KG1 (cell line): ENCODE data around the gene FSIP2.
"Not testable (repeated sequence)": the region's sequence is repeated elsewhere in the genome, so short reads cannot be mapped to it uniquely, and the experiment has no call there.

Source experiments
- DNase-seq: peaks from one replicate; lab custom pipeline; 2025; lab: John Stamatoyannopoulos, UW

FSIP2 gene

DNA sequence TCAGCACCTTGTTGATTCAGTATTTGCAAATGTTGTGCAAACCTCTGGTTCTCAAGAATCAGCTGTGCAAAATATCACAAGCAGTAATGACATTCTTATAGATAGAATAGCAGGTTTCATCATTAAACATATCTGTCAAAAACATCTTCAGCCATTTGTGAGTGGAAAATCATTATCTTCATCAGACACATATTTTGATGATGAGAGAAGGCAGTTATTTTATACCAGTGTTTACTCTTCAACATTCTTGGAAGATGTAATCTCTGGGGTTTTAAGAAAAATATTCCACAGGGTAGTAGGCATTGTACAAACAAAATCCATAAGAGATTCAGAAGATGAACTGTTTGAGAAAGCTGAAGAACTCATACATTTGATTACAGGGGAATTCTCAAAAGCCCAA, 64.3 kb downstream of the FSIP2 start:
- no peak for DNase-seq

DNA sequence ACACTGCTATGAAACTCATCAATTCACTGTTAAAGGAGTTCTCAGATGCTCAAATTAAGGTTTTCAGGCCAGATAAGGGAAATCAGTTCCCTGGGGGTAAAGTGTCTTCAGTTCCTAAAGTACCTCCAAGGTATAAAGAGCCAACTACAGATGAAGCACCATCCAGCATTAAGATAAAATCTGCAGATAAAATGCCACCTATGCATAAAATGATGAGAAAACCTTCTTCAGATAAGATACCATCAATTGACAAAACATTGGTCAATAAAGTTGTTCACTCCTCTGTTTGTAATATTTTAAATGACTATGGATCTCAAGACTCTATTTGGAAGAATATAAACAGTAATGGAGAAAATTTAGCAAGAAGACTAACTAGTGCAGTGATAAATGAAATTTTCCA, 68.2 kb downstream of the FSIP2 start:
- no peak for DNase-seq

DNA sequence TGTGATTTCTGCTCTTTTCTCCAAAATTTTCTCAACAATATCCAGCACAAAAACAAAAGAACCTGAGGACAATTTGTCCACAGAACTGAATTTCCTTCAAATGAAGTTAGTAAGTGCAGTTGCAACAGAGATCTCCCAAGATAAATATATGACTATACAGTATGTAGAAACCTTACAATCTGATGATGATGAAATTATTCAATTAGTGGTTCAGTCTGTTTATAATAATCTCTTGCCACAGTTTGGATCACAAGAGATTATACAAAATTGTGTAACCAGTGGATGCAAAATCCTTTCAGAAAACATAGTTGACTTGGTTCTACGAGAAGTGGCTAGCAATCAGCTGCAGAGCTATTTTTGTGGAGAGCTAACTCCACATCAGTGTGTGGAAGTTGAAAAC, 68.7 kb downstream of the FSIP2 start:
- no peak for DNase-seq

DNA sequence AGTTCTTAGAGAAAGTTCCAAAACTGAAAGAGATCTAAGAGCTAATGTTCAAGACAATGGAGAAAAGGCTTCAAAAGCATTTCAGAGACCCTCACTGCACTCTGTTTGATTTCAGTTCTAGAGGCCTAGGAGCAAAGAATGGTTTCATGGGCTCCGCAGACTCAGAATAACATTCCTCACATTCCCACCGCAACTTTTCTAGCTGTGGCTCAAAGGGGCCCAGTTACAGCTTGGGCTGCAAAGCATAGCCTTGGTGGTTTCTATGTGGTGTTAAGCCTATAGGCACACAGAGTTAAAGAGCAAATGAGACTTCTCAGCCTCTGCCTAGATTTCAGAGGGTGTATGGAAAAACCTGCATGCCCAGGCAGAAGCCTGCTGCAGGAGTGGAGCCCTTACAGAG, 73.0 kb downstream of the FSIP2 start:
- no peak for DNase-seq

DNA sequence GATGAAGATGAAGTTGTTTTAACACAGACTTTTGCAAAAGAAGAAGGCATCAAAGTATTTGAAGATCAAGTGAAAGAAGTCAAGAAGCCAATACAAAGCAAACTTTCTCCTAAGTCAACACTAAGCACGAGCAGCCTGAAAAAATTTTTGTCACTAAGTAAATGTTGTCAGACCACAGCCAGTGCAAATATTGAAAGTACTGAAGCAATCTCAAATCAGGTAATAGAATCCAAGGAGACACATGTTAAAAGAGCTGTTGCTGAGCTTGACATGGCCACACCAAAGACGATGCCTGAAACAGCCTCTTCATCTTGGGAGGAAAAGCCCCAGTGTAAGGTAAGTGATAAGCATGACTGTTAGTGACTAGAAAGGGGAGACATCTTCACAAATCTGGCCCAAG, 75.1 kb downstream of the FSIP2 start:
- no peak for DNase-seq

DNA sequence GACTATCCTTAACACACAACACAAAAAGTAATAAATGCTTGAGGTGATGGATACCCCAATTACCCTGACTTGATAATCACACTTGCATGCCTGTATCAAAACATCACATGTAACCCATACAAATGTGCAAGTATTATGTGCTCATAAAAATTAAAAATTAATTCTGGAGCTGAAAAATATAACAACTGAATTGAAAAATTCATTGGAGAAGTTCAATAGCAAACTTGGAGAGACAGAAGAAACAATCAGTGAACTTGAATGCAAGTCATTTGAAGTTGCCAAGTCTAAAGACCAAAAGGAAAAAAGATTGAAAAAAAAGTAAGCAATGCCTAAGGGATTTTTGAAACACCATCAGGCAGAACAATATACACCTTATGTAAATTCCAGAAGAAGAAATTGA, 79.4 kb downstream of the FSIP2 start:
- DNase-seq = no peak

DNA sequence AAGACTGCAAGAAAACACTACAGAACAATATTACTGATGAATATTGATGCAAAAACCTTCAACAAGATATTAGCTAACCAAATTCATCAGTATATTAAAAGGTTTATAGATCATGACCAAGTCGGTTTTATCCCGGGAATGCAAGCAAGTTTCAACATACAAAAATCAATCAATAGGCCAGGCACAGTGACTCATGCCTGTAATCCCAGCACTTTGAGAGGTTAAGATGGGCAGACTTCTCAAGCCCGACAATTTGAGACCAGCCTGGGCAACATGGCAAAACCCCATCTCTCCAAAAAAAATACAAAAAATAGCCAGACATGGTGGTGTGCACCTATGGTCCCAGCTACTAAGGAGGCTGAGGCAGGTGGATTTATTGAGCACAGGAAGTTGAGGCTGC, 82.9 kb downstream of the FSIP2 start:
- no peak for DNase-seq

DNA sequence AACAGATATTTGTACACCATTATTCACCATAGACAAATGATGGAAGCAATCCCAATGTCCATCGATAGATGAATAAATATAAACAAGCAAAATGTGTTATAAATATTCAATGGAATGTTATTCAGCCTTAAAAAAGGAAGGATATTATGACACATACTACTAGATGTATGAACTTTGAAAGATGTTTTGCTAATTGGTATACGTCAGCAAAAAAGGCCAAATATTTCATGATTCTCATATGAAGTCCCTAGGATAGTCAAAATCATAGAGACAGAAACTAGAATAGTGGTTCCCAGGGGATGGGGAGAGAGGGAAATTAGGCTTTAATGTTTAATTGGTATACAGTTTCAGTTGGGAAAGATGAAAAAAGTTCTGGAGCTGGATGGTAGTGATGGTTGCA, 85.2 kb downstream of the FSIP2 start:
- DNase-seq = no peak

DNA sequence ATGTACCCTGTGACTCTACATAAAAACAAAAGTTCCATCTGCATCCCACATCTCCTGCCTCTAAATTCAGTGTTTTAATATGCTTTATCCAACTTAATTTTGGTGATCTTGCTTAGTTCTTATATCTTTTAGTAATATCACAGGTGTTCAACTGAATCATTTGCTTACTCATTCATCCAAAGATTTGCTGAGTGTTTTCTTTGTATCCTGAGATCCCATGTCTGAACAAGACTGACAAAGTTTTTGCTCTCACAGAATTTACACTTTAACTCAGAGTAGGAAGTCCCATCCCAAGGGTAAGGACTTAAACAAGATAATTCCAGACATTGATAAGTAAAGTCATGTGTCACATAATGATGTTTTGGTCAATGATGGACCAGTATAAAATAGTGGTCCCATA, 87.0 kb downstream of the FSIP2 start:
- DNase-seq = no peak

DNA sequence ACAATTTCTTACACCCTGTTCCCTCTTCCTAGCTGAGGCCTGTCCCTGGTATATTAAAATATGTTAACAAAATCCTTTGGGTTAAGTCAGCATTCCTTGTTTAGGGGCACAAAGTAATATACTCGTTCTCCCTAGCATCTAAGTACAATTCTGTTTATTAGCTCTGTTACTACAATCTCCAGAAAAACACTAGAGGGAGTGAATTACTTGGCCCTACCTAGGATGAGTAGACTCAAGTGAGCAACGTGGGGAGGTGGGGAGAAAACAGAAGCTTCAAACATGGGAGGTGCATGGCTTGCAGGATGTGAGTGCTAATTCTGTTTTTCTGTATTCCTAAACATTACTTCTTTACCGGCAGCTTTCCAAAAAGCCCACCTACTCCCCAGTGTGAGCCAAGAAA, 89.7 kb downstream of the FSIP2 start:
- DNase-seq = no peak

DNA sequence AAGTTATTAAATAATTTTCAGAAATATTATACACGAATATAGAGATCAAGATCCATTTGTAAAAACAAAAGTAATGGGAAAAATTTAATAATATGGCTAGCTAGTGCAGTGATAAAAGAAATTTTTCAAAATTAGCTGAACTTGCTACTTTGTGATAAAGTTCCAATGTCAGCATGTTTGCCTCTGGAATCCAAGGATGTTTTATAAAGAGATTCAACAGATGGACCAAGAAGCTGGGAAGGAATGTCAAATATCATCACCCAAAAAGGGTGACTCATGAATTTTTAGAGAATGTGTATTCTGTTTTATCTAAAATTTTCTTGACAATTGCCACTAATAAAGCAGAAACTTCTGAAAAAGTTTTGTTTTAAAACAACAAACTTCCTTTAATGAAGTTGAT, 95.3 kb downstream of the FSIP2 start:
- no peak for DNase-seq

DNA sequence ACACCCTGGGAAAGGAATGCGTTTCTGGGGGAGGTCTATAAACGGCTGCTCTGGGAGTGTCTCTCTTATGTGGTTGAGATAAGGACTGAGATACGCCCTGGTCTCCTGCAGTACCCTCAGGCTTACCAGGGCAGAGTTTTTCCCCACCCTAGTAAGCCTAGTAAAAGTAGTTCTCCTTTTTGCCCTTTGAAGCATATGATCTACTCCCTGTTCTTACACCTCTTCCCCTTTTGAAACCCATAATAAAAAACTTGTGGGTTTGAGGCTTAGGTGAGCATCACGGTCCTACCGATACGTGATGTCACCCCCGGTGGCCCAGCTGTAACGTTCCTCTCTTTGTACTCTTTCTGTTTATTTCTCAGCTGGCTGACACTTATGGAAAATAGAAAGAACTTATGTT, 97.4 kb downstream of the FSIP2 start:
- no peak for DNase-seq

DNA sequence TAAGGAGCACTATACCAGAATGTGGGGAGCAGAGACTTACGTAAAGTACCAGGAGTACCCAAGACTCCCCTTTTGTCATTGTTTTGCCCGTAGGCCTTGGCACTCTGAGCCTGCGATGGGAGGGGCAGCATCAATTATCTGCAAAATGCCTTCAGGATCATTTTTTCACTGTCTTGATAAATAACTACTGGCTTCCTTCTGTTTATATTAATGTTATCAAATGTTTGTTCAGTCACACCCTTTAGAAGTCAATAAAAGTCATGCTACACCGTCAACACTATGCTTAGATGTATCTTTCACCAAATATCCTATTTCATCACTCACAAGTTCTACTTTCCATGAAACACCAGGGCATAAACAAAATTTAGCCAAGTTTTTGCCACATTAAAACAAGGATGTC, 116.3 kb downstream of the FSIP2 start:
- DNase-seq = no peak

DNA sequence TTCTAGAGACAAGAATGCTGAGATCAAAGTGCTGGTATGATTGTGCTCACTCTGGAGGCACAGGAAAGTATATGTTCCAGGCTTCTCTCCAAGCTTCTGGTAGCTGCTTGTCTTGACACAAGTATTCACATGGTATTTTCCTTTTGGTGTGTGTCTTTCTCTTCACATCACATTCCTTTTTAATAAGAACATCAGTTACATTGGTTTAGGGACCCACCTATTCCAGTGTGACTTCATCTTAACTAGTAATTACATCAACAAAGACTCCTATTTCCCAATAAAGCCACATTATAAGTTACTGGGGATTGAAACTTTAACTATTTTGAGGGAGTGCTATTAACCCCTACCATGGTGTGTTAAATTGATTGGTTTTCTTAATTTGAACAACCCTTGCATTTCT, 119.1 kb downstream of the FSIP2 start:
- DNase-seq = no peak

DNA sequence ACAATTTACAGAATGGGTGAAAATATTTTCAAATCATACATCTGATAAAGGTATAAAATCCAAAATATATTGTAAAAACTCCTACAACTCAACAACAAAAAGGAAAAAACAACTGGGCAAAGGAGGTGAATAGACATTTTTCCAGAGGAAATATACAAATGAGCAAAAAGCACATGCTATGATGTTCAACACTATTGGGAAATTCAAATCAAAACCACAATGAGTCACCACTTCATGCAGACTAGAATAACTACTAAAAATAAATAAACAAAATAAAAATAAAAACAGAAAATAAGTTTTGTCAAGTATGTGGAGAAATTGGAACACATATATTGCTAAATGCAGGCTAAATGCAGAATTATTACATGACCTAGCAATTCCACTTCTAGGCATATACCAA, 120.9 kb downstream of the FSIP2 start:
- no peak for DNase-seq

DNA sequence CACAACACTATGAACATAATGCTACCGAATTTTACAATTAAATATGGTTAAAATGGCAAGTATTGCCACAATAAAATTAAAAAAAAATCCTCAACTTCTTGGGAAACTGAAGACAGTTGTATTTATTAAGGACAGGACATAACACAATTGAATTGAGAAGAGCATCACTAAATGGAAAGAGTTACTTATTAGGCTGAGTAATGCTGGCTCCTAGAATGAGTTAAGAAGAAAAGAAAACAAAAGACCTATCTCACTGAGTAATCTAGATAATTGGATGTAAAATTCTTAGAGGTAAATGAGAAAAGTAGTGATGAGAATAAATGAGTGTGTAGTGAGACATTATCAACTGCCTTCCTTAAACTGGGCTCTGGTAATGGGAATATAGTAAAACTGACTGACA, 121.7 kb downstream of the FSIP2 start:
- no peak for DNase-seq

DNA sequence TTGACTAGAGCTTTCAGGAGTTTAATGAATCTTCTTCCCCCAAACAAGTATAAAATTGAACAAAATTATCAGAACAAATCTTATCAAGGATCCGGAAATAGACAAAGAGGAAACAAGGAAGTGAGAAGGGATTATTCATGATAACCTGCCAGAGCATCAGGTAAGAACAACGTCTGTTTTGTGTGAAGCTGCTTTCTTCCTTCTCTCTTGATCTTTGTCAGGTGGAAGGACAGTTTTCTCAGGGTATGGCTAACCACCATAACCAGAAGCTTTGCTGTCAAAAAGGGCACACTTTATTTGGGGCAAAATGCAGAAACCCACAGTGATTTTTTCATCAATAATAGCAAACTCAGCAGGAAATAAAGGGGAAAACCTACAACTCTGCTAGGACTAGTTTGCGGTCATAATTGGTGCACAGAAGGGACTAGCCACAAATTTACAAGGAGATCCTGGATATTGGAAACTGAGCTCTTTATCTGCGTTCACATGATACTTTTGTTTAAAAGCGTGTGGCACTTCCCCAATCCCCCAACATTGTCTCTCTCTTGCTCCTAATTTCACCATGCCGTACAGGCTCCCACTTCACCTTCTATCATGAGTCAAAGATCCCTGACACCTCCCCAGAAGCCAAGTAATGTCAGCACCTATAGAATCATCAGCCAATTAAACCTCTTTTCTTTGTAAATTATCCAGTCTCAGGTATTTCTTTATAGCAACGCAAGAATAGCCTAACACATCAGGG, 124.2 kb downstream of the FSIP2 start:
- no peak for DNase-seq

DNA sequence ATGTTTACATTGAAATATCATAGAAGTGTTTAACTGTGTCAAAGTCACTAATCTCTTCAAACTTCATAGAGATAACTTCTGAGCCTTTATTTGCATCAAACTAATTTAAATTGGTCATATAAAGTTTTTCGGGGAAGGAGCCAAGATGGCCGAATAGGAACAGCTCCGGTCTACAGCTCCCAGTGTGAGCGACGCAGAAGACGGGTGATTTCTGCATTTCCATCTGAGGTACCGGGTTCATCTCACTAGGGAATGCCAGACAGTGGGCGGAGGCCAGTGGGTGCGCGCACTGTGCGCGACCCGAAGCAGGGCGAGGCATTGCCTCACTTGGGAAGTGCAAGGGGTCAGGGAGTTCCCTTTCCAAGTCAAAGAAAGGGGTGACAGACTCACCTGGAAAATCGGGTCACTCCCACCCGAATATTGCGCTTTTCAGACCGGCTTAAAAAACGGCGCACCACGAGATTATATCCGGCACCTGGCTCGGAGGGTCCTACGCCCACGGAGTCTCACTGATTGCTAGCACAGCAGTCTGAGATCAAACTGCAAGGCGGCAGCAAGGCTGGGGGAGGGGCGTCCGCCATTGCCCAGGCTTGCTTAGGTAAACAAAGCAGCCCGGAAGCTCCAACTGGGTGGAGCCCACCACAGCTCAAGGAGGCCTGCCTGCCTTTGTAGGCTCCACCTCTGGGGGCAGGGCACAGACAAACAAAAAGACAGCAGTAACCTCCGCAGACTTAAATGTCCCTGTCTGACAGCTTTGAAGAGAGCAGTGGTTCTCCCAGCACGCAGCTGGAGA, 126.1 kb downstream of the FSIP2 start:
- DNase-seq = not testable (repeated sequence)

DNA sequence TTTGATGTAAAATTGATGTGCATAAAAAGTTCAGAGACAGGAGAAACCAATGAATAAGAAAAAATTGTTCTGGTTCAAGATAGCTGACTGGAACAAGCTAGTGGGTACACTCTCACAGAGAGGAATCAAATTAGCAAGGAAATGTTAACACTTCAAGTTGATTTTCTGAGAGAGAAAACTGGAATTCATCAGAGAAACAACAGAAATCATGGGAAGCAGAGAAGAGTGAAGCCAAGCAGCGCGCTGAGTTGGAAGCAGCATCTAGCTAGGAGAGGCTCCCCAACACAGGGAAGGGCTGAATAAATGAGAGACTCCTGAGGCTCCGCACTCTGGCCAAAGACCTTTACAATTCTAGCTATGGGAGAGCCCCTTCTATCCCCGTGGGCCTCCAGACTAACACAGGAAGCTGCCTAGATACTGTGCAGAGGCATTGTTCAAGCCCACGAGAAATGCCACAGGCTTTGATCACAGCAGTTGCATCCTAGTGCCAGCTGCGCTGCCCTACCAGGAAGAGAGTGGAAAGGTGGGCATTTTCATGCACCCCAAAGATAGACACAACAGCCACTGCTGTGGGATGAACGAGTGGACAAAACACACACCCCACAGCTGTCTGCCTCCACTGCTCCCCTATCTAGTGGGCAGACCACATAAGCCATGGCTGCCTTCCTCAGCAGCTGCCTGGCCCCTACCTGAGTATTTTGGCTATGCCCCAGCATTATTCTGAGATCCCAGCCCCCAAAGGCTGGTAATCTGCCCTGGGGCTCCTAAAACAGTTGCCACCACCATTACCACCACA, 136.7 kb downstream of the FSIP2 start:
- DNase-seq = no peak

DNA sequence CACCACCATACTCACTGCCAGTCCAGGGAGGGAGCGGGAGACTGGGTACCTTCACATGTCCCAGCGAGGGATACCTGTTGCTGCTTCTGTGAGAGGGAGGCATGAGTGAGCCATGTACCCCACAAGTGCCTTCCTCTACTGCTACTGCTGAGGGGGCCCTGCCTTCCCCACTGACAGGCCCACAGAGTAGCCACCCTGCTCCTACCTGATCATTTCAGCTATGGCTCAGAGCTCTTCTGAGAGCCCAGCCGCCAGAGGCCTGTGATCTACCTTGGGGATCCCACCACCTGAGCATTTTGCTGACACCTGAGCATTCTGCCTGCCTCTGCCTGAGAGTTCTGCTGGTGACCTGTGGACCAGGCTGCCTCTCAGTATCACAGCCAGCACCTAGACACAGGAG, 137.6 kb downstream of the FSIP2 start:
- no peak for DNase-seq

DNA sequence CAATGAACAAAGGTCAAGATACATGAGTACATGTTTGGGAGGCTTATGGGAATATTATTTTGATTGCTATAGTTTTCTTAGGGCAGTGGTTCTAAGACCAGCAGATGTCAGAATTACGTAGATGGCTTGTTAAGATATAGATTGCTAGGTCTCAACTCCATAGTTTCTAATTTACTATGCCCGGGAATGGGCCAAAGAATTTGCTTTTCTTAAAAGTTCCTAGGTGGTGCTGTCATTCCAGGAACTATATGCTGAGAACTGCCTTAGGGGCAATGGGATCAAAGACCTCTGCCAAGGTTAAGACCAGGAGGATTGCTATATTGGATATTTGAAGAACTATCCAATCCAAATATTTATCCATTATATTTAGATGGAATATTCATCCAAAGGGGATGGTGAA, 141.8 kb downstream of the FSIP2 start:
- DNase-seq = no peak
